ENCODE results near the gene RAB37.

RAB37 gene

GRCh38 chr17:74784125-74784810, 47.2 kb downstream of the RAB37 start:
- no peaks in the 10 kb centered on the region for H3K9me3 ChIP-seq (ENCODE audit: severe bottlenecking)
- ATAC-seq (ENCODE audit: low read depth) (no peak), DNase-seq (ENCODE audit: low spot score) (no peak)
- no peaks in the 10 kb centered on the region for H3K27me3 ChIP-seq (ENCODE audit: insufficient read depth, poor library complexity, severe bottlenecking)
- peaks cover 19% of the 10 kb centered on the region for H3K36me3 ChIP-seq (ENCODE audit: low read depth)
- no peaks in the 10 kb centered on the region for H3K4me1 ChIP-seq (ENCODE audit: insufficient read depth, poor library complexity, severe bottlenecking)
- no peak for TF ChIP-seq CTCF (IDR thresholded peaks at IDR 0.05; ENCODE audit: poor library complexity, severe bottlenecking)
- H3K27ac ChIP-seq (ENCODE audit: poor library complexity, severe bottlenecking): no peak overlapping the region
- H3K4me3 ChIP-seq (ENCODE audit: severe bottlenecking): no peak overlapping the region

- peaks cover 11% of the 10 kb centered on the region for H3K36me3 ChIP-seq (ENCODE audit: low read depth)
- no peaks in the 10 kb centered on the region for H3K4me1 ChIP-seq (ENCODE audit: insufficient read depth, poor library complexity, severe bottlenecking)
- ATAC-seq (ENCODE audit: low read depth): no peak
- DNase-seq (ENCODE audit: low spot score): no peak
- TF ChIP-seq CTCF (IDR thresholded peaks at IDR 0.05; ENCODE audit: poor library complexity, severe bottlenecking): no peak
- no peak overlapping the region for H3K27ac ChIP-seq (ENCODE audit: poor library complexity, severe bottlenecking)
- H3K27me3 ChIP-seq (ENCODE audit: insufficient read depth, poor library complexity, severe bottlenecking): no peaks in the 10 kb centered on the region
- no peaks in the 10 kb centered on the region for H3K9me3 ChIP-seq (ENCODE audit: severe bottlenecking)
- H3K4me3 ChIP-seq (ENCODE audit: severe bottlenecking): no peak overlapping the region
Measured at GRCh38 chr17:74785096-74785980, 48.3 kb downstream of the RAB37 start.

- H3K27me3 ChIP-seq (ENCODE audit: insufficient read depth, poor library complexity, severe bottlenecking): no peaks in the 10 kb centered on the region
- H3K4me3 ChIP-seq (ENCODE audit: severe bottlenecking): no peak overlapping the region
- DNase-seq (ENCODE audit: low spot score): no peak
- H3K9me3 ChIP-seq (ENCODE audit: severe bottlenecking): no peaks in the 10 kb centered on the region
- H3K36me3 ChIP-seq (ENCODE audit: low read depth): peaks cover 6% of the 10 kb centered on the region
- H3K4me1 ChIP-seq (ENCODE audit: insufficient read depth, poor library complexity, severe bottlenecking): no peaks in the 10 kb centered on the region
- no peak overlapping the region for H3K27ac ChIP-seq (ENCODE audit: poor library complexity, severe bottlenecking)
- no peak for ATAC-seq (ENCODE audit: low read depth)
- no peak for TF ChIP-seq CTCF (IDR thresholded peaks at IDR 0.05; ENCODE audit: poor library complexity, severe bottlenecking)
Measured at GRCh38 chr17:74785981-74786360, 48.9 kb downstream of the RAB37 start.

GRCh38 chr17:74786431-74787055, 49.5 kb downstream of the RAB37 start:
- no peak overlapping the region for H3K4me3 ChIP-seq (ENCODE audit: severe bottlenecking)
- no peaks in the 10 kb centered on the region for H3K27me3 ChIP-seq (ENCODE audit: insufficient read depth, poor library complexity, severe bottlenecking)
- DNase-seq (ENCODE audit: low spot score): no peak
- ATAC-seq (ENCODE audit: low read depth): no peak
- H3K4me1 ChIP-seq (ENCODE audit: insufficient read depth, poor library complexity, severe bottlenecking): no peaks in the 10 kb centered on the region
- TF ChIP-seq CTCF (IDR thresholded peaks at IDR 0.05; ENCODE audit: poor library complexity, severe bottlenecking): no peak
- no peaks in the 10 kb centered on the region for H3K9me3 ChIP-seq (ENCODE audit: severe bottlenecking)
- peaks cover 6% of the 10 kb centered on the region for H3K36me3 ChIP-seq (ENCODE audit: low read depth)
- H3K27ac ChIP-seq (ENCODE audit: poor library complexity, severe bottlenecking): no peak overlapping the region
